GM19455 (cell line): ENCODE results near the gene SEC22C.

Source experiments
- ATAC-seq: cut with Tn5 transposase; IDR thresholded peaks from one replicate; pipeline ENCODE4 v1.9.1; 2021; ENCODE audit not compliant: unreplicated experiment

SEC22C gene

DNA sequence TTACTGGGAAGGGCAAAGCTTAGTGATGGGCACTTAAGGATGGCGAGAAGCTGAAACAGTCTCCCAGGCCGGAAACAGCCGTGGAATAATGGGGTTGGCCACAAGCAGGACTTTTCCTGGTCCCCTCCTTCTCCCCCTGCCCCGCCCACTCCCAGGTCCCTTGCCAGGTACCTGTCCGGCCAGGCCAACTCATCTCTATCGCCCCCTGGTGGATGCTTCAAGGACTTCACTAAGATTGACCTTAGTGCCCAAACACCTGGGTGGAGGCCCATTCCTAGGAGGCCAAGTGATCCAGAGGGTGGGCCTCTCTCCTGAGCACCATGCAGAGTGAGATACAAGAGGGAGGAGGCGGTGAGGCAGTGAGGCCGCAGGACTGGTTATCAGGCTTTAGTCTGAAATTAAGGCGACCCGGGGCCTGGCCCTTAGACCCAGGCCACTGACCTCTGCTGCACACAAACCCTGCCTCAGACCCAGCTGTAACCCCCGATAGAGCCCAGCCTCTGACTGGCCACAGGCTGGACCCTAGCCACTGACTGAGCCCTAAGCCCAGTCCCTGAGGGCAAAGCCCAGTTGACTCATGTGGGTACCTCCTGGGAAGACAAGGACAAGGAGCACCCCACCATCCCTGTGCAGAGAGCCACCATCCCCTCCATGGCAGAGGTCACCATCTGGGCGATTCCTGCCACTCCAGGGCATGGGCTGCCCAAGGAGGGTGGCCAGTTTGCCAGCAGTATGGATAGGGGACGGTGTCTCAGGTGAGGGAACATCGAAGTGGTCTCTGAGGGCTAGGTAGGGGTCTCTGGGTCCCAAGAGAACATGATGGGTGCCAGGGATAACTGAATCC lies 41.7 kb downstream of the SEC22C start:
- ATAC-seq: no peak

DNA sequence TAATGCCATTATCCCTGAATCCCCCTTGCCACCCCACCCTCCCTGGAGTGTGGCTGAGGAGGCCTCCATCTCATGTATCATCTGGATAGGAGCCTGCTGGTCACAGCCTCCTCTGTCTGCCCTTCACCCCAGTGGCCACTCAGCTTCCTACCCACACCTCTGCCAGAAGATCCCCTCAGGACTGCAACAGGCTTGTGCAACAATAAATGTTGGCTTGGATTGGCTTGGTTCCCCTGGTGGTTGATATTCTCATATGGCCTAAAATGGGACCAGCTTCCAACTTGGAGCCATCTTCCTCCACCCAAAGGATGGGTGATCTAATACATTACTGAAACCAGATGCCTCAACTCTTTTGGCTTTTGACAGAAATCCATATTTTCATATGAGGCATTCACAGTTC lies 44.4 kb downstream of the SEC22C start:
- no peak for ATAC-seq

DNA sequence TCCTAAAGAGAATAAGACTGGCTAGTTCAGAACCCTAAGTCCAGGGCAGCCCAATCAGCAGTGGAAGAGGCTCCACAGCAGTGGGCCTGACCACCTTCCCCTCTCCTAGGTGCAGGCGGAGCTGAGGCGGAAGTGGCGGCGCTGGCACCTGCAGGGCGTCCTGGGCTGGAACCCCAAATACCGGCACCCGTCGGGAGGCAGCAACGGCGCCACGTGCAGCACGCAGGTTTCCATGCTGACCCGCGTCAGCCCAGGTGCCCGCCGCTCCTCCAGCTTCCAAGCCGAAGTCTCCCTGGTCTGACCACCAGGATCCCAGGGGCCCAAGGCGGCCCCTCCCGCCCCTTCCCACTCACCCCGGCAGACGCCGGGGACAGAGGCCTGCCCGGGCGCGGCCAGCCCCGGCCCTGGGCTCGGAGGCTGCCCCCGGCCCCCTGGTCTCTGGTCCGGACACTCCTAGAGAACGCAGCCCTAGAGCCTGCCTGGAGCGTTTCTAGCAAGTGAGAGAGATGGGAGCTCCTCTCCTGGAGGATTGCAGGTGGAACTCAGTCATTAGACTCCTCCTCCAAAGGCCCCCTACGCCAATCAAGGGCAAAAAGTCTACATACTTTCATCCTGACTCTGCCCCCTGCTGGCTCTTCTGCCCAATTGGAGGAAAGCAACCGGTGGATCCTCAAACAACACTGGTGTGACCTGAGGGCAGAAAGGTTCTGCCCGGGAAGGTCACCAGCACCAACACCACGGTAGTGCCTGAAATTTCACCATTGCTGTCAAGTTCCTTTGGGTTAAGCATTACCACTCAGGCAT lies 45.6 kb downstream of the SEC22C start:
- no peak for ATAC-seq

DNA sequence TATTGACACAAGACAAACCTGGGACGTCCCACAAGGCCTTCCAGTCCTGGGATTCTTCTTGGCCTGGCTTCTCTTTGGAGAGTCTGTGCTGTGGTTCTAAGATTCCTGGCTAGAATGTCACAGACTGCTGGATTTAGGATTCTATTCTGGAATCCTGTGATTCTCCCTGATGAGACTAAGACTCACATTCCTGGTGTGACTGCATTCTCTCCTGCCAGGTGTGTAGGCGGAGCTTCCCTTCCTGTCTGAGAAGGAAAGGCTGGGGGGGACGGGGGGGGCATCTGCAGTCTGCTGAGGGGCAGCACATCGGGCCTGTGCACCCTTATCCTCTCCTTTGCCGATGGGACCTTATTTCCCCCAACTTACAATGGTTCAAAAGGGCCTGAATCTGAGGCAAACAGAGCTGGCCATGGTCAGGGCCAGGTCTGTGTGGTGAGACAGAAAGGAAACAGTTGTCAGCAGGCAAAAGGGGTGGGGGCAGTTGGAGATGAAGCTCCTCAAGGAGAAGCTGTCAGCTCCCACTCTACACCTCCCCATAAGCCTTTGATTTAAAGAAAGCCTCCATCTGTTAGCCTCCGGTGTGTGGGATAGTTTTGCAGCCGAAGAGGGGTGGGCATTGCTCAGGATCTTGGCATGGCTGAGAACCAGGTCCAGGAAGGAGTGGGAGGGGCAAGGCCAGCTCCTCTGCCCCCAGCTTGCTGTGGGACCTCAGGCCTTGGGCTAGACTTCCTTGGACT lies 48.4 kb downstream of the SEC22C start:
- ATAC-seq: no peak

DNA sequence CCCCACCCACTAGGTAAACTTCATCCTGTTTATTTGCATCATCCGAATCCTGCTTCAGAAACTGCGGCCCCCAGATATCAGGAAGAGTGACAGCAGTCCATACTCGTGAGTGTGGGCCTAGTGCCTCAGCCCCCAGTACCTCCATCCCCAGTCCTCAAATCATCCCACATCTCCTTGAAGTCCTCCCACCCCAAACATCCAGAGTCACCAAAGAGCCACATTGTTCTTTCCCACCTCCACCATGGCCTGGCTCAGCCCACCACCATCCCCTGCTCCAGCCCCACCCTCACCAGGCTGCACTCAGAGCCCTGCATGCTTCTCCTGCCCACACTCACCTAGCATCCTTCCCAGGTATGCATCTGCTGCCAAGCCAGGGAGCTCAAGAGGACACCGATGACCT lies 49.5 kb downstream of the SEC22C start:
- no peak for ATAC-seq

DNA sequence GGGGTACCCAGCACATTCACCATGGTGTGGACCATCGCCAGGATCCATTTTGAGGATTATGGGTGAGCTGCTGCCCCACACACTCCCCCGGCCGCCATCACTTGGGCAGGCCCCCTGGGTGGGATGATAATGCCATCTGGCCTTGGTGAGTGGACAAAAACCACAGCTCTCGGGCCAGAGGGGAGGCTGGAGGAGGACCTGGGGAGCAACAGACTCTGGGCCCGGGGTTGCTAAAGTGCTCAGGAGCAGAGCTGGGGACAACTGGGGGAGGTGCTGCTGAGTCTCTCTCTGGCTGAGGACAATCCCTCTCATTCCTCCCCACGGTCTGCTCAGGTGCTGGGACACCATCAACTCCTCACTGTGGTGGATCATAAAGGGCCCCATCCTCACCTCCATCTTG lies 50.3 kb downstream of the SEC22C start:
- ATAC-seq: no peak

DNA sequence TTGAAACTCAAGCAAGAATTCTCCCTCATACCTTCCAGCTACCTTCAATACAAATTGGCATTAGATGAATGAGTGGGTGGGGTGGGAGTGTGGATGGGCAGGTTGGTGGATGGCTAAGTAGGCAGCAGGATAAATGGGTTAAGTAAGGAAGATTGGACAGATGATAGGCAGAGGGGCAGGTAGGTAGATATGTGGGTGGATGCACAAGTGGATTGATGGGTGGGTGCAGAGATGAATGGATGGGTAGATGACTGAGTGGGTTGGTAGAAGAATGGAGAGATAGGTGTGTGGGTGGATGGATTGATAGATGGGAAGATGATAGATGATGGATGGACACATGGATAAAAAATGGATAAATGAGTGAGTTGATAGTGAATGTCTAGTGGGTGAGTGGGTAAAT lies 51.7 kb downstream of the SEC22C start:
- ATAC-seq: no peak

DNA sequence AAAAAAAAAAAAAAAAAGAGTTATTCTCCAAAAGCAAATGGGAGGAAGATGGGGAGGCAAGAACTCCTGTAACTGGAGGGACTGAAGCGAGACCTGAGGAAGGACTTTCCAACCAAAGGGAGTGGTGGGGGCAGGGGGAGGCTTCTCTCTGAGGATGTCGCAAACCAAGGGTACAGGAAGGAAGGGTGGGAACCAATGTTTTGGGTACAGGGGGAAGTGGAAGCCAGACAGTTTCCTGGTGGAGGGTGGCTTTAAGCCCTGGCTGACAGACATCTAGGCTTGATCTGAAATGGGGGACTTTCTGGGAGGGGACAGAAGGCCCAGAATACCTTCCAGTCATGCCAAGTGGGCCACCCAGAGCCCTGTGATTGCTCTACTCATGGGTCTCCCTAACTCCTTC lies 52.3 kb downstream of the SEC22C start:
- ATAC-seq: no peak

DNA sequence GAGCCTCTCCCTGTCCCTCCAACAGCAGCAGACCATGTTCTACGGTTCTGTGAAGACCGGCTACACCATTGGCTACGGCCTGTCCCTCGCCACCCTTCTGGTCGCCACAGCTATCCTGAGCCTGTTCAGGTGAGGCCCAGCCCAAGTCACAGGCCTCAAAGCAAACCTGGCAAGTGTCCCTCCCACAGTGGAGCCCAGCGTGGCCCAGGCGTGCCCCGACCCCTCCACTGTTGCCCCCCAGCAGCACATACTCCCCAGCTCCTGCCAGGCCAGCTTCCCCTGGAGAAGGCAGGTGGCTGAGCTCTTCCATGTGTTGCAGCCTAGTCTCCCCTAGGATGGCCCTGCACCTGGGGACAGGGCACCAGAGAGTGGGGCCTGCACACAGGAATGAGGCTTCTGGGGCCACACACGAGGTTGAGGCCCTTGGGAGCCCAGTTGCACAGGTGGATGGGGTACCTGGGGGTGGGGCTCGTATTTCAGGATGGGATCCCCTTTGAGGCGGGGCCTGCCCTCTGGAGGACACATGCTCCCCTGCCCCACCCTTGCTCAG lies 54.3 kb downstream of the SEC22C start:
- no peak for ATAC-seq

DNA sequence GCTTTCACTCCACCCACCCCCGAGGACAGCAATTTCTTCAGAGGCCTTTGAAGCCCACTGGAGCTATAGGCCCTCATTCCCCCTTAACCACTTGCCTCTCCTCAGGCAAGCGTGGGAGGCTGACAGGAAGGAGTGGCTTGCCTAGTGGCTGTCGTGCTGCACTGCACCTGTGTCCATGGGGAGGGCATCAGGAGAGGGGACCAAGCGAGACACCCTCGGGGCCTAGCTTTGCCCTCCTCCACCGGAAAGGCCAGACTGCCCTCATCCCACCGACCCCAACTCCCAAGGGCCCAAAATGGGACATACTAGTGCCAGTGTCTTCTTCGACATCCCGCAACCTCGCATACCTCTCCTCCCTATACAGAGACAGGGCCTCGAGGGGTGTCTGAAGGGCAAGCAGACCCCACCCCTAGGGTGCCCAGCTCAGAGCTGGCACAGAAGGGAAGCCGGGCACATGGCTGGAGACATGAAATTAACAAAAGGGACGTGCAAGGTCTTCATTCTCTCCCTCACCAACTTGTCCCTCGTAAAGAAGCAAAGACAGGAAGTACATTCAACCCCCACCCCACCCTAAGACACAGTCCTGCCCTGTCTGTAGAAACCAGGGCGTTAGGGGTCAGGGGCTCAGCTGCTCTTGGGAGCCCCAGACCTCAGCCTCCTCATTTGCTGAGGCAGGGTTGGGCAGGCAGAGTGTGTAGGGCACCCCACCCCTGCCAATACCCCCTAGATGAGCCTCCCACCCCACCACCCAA lies 55.0 kb downstream of the SEC22C start:
- no peak for ATAC-seq

DNA sequence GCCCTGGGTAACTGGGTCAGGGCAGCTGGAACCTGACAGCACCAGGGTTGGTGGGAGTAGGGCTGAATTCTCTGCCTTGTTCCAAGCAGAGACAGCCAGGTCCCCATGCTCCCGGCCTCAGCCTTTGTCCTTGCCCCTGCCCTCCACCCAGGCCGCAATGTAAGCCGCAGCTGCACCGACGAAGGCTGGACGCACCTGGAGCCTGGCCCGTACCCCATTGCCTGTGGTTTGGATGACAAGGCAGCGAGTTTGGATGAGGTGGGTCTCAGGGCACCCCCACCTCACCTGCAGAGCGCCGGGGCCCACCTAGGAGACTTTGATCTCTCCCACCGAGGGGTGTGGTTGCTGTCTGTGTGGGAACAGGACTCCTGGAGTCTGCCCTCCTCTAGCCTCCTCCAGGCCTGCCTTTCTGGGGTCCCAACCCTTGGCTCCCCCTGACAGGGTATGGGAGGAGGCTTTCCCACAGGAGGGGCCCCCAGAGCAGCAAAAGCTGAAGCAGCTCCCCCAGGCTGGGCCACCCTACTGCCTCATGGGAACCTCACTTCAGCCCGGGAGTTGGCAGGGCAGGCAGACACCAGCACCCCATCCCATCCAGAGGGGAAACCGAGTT lies 55.9 kb downstream of the SEC22C start:
- ATAC-seq: no peak

DNA sequence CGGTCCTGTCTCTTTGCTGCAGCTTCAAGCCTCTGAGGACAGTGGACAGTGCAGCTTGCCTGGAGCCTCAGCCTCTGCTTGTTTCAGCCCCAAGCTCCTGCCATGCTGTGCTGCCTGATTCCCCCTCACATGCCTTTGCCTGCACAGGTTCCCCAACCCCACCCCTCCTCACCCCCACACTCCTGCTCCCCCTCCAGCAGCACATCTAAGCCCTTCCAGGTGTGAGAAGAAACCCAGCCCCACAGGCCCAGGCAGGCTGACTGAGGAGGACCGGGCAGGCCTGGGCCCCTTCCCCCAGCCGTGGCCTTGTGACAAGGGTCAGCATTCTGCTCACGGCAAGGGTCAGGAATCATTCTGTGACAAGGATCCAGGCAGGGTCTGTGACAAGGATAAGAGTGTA lies 56.6 kb downstream of the SEC22C start:
- ATAC-seq: no peak

DNA sequence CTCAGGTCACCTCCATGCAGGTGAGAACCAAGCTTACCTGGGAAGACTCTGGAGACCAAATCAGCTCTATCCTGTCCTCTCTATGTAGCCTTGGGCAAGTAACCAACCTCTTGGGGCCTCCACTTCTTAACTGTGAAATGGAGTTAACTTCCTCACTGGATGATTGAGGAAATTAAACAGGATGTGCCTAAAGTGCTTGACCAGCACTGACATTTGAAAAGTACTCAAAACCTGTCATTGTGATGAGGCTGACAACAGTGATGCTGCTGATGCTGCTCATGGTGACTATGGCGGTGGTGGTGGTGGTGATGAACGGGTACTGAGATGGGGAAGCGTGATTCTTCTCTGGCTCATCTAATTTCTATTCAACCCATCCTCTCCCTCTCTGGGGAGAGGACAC lies 57.0 kb downstream of the SEC22C start:
- ATAC-seq: no peak

DNA sequence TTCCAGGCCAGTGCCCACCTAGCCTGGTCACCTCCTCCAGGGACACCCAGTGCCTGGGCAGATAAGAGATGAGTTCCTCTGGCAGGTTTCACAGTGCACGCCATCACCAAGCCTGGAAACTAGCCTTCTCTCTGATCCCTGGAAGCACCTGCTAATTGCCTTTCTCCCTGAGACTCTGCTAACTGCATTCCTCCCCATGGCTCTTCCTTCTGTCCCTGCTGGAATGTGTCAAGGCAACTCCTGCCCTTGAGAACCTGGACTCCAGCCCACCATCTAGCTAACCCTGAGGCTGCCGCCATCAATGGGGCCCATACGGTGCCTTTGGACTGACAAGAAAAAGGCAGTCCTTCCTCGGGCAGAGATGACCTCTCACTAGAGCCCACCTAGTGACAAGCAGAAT lies 60.9 kb downstream of the SEC22C start:
- no peak for ATAC-seq

DNA sequence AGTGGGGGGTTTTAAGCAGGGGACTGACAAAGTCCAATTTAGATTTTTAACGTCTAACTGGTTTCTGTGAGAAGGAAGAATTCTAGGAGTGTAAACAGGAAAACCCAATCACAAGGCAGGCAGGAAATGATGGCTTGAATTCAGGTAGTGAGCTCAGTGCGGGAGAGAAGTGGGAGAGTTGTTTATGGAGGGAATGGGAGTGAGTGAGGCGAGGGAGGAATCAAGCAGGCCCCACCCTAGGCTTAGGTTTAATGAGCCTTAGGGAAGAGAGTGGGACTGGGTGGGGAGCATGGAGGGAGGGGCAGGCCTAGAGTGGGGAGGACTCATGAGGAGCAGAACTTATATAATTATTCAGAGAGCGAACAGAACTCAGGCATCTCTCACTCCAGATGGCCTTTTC lies 61.4 kb downstream of the SEC22C start:
- no peak for ATAC-seq

DNA sequence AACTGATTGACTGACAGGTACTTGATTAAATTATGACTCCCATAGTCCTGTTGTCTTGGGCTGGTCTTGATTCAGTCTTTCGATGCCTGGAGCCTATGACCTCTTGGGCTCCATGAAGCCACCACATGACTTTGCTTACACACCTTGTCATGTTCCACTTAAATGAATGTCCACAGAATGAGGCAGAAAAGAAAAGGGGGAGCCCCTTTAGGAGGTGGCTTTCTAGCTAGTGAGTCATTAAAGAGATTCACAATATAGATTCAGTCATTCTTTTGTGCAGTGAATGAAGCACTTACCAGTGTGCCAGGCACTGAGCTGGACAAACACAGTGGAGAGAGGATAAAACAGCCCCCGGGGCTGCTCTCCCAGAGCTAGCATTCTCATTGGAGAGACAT lies 62.2 kb downstream of the SEC22C start:
- no peak for ATAC-seq

DNA sequence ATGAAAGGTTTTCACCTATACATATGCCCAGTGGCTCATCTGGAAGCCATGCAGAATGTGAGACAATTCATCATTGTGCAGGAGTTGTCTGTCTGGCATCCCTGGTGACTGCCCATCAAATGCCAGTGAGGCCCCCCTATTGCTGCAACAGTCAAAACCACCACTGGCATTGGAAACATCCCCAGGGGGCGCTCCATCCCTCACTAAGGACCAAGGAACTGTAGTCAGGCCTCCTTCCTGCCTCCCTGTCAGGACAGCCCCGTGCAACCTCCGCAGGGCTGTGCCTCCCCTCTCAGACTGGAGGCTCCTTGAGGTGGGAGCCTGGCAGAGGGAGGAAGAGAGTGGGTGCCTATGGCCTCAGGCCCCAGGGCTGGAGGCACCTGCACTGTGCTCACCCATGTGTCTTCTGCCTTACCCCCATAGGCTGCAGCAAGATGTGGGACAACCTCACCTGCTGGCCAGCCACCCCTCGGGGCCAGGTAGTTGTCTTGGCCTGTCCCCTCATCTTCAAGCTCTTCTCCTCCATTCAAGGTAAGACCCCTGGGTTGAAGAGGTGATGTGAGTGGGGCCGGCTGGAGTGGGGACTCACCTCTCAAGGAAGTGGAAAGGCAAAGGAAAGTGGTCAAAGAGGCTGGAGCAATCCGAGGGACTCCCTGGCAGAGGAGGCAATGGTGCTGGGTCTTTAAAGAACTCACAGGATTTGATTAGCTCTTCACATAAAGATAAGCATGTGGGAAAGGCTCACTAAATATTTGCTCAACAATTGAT lies 62.8 kb downstream of the SEC22C start:
- no peak for ATAC-seq

DNA sequence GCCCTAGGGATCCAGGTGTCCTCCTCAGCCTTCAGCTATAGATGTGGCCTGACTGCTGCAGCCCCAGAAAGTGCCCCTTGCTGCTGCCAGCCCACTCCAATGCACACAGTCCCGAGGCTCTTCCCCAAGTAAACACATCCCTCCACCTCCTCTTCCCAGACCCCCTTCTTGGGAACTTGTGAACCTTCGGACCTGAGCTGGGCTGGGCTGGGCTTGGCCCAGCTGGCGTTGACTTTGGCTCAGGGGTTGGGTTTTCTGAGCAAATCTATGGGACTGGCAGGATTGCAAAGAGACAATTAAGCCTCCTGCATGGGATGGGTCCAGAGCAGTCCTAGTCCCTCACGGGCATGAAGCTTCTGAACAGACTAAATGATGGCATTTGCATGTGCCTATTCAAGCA lies 64.7 kb downstream of the SEC22C start:
- no peak for ATAC-seq

DNA sequence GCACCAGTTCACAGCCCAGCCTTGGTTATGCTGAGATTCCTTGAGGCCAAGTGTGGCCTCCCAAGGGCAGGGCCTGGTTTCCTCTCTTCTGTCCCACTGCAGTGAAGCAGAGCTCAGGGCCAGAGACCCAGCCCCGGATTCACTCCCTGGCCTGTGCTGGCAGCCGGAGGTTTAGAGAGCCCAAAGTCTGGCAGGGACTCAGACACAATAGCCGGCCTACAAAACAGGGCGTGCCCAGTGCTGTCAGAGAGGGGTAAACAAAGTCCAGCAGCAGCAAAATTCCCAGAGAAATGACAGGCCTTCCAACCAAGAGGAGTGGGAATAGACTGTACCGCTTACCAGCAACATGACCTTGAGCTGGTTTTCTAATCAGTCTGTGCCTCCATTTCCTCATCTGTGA lies 65.3 kb downstream of the SEC22C start:
- no peak for ATAC-seq

DNA sequence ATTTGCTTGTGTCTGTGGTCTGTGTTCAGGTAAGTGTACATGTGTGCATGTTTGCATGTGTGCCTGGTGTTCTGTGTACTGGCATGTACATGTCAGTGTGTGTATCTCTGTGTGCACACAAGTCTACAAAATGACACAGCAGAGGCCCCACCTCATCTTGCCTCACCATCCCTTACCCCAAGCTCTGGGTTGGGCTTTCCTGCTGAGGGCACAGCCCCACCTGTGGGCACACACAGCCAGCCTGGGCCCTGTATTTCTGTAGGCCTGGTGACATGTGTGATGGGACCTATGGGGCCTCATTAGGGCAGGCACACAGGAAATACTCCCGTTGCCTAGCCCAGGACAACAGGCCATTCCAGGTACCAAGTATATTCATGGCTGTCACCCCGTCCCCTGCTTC lies 65.8 kb downstream of the SEC22C start:
- ATAC-seq: no peak
